HEK293 (cell line): ENCODE data around the gene ACKR3.

Experiments used
- CTCF ChIA-PET: fragments of 350-600 bp; formaldehyde crosslinking; extraction: SDS; loops from one replicate; lab custom pipeline; 2021; ENCODE audit warnings: antibody characterized with exemption; lab: Yijun Ruan, JAX
- POLR2A ChIA-PET: fragments of 300-600 bp; formaldehyde crosslinking; extraction: SDS; loops from one replicate; lab custom pipeline; 2020; ENCODE audit warnings: antibody characterized with exemption, inconsistent platforms; lab: Yijun Ruan, JAX
- H3K27ac ChIP-seq: fragments of 200-500 bp; sonication (Bioruptor generic); 2 replicates; pipeline ENCODE4 v1.5.1; 2014; ENCODE audit warnings: low read depth, low read length, control low read depth, inconsistent platforms; ENCODE audit errors: extremely low read depth
- H3K36me3 ChIP-seq, 2 experiments: fragments of 200-500 bp in 1 of 2; sonication (Bioruptor generic) in 1 of 2; 1 replicate in 1 of 2; 2 replicates in 1 of 2; pipeline ENCODE4 v1.5.1; 2014 to 2017; ENCODE audit warnings: inconsistent platforms in 2 of 2, low read length in 2 of 2; ENCODE audit not compliant: control insufficient read depth in 2 of 2, insufficient read depth in 1 of 2
- H3K4me1 ChIP-seq: fragments of 200-500 bp; sonication (Bioruptor generic); 2 replicates; pipeline ENCODE4 v1.5.1; 2014; ENCODE audit warnings: mild to moderate bottlenecking, low read length, inconsistent platforms; ENCODE audit not compliant: control insufficient read depth, insufficient read depth
- H3K4me3 ChIP-seq: 2 replicates; pipeline ENCODE4 v1.5.1; 2011; ENCODE audit warnings: low read depth, mild to moderate bottlenecking, control low read depth, low read length, moderate library complexity
- H3K9me3 ChIP-seq: fragments of 200-500 bp; sonication (Bioruptor generic); 2 replicates; pipeline ENCODE4 v1.5.1; 2014; ENCODE audit warnings: low read depth, low read length, inconsistent platforms; ENCODE audit not compliant: control insufficient read depth, insufficient read depth
- HOXD13 ChIP-seq: sonication (generic); formaldehyde crosslinking; IDR thresholded peaks from 2 replicates; pipeline ENCODE4 v1.8.0; 2022; ENCODE audit warnings: missing genetic modification reagents, borderline replicate concordance
- OSR2 ChIP-seq: fragments of 450-650 bp; formaldehyde crosslinking; IDR thresholded peaks from 2 replicates; pipeline ENCODE4 v1.5.1; 2016; ENCODE audit warnings: missing biosample characterization, missing genetic modification characterization
- PRDM1 ChIP-seq: fragments of 450-650 bp; formaldehyde crosslinking; IDR thresholded peaks from 2 replicates; pipeline ENCODE4; 2016; ENCODE audit warnings: missing biosample characterization, missing genetic modification characterization
- REPIN1 ChIP-seq: fragments of 450-650 bp; formaldehyde crosslinking; IDR thresholded peaks from 2 replicates; pipeline ENCODE4 v1.5.1; 2017; ENCODE audit warnings: missing biosample characterization, missing genetic modification characterization, low read depth
- ZBTB1 ChIP-seq: fragments of 450-650 bp; formaldehyde crosslinking; IDR thresholded peaks from 2 replicates; pipeline ENCODE4 v1.5.1; 2016; ENCODE audit warnings: missing biosample characterization, missing genetic modification characterization
- ZBTB21 ChIP-seq: fragments of 450-650 bp; formaldehyde crosslinking; IDR thresholded peaks from 2 replicates; pipeline ENCODE4 v1.5.1; 2017; ENCODE audit warnings: missing biosample characterization, missing genetic modification characterization
- ZBTB48 ChIP-seq: fragments of 450-650 bp; formaldehyde crosslinking; IDR thresholded peaks from 2 replicates; pipeline ENCODE4 v1.5.1; 2016; ENCODE audit warnings: missing biosample characterization, missing genetic modification characterization
- ZNF174 ChIP-seq: fragments of 450-650 bp; formaldehyde crosslinking; IDR thresholded peaks from 2 replicates; pipeline ENCODE4 v1.5.0; 2017; ENCODE audit warnings: missing biosample characterization, mild to moderate bottlenecking, missing genetic modification characterization
- ZNF354C ChIP-seq: fragments of 450-650 bp; formaldehyde crosslinking; IDR thresholded peaks from 2 replicates; pipeline ENCODE4 v1.5.1; 2016; ENCODE audit warnings: missing biosample characterization, missing genetic modification characterization, low read depth, borderline replicate concordance
- ZNF549 ChIP-seq: fragments of 450-650 bp; IDR thresholded peaks from 2 replicates; pipeline ENCODE4 v1.5.1; 2018; ENCODE audit warnings: missing biosample characterization, missing genetic modification characterization, mild to moderate bottlenecking, inconsistent platforms, moderate library complexity
- ZNF558 ChIP-seq: fragments of 450-650 bp; formaldehyde crosslinking; IDR thresholded peaks from 2 replicates; pipeline ENCODE4 v1.5.1; 2016; ENCODE audit warnings: missing biosample characterization, missing genetic modification characterization
- ZNF600 ChIP-seq: fragments of 450-650 bp; formaldehyde crosslinking; IDR thresholded peaks from 2 replicates; pipeline ENCODE4 v1.5.1; 2016; ENCODE audit warnings: missing biosample characterization, missing genetic modification characterization
- ZNF621 ChIP-seq: fragments of 450-650 bp; formaldehyde crosslinking; IDR thresholded peaks from 2 replicates; pipeline ENCODE4 v1.5.1; 2017; ENCODE audit warnings: missing biosample characterization, missing genetic modification characterization
- ZNF701 ChIP-seq: fragments of 450-650 bp; formaldehyde crosslinking; IDR thresholded peaks from 2 replicates; pipeline ENCODE4 v1.5.1; 2016; ENCODE audit warnings: missing biosample characterization, missing genetic modification characterization
- ZSCAN23 ChIP-seq: fragments of 450-650 bp; formaldehyde crosslinking; IDR thresholded peaks from 2 replicates; pipeline ENCODE4 v1.5.1; 2016; ENCODE audit warnings: missing biosample characterization, missing genetic modification characterization
- TF ChIP-seq, protein P1 (sequence below): fragments of 450-650 bp; formaldehyde crosslinking; IDR thresholded peaks from 2 replicates; pipeline ENCODE4; 2016; ENCODE audit warnings: missing biosample characterization, missing genetic modification characterization
- TF ChIP-seq, protein P2 (sequence below): fragments of 450-650 bp; formaldehyde crosslinking; IDR thresholded peaks from 2 replicates; pipeline ENCODE4 v1.5.1; 2016; ENCODE audit warnings: missing biosample characterization, missing genetic modification characterization
- TF ChIP-seq, protein P3 (sequence below): fragments of 450-650 bp; formaldehyde crosslinking; IDR thresholded peaks from 2 replicates; pipeline ENCODE4 v1.5.1; 2016; ENCODE audit warnings: missing biosample characterization, missing genetic modification characterization
- TF ChIP-seq, protein P4 (sequence below): fragments of 450-650 bp; formaldehyde crosslinking; IDR thresholded peaks from 2 replicates; pipeline ENCODE4 v1.5.1; 2016; ENCODE audit warnings: missing biosample characterization, missing genetic modification characterization, borderline replicate concordance
- TF ChIP-seq, protein P5 (sequence below): fragments of 450-650 bp; formaldehyde crosslinking; IDR thresholded peaks from 2 replicates; pipeline ENCODE4 v1.5.1; 2016; ENCODE audit warnings: missing biosample characterization, missing genetic modification characterization
- TF ChIP-seq, protein P6 (sequence below): fragments of 450-650 bp; formaldehyde crosslinking; IDR thresholded peaks from 2 replicates; pipeline ENCODE4 v1.5.0; 2017; ENCODE audit warnings: missing biosample characterization, missing genetic modification characterization, borderline replicate concordance

The ACKR3 gene

DNA sequence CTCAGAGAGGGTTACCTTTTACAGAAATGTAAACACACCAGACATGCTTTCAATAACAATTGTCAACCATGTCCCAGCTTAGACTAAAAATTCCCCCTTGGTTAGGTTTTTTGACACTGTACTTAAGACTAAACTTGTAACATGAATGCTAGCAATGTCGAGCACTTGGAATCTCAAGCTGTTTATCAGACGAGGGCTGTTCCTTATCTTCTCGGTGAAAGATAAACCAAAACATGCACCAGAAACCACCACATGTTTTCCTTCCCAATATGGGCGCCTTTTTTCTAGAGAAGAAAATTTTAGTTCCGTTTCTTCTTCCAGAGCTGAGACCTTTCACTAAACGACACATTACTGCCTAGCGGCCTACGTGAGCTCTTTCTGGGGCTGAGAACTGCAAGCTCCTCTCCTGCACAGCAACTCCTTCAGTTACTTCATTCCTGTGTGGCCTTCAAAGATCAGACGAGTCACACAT lies 42.4 kb upstream of the ACKR3 start:
- ChIA-PET CTCF (interaction anchor here (0.6 to 1.1 kb wide), 4 partner anchors 13 to 370 kb away, joined by 3 to 4 read pairs (median 4); partner anchors contain the start of gene ACKR3), POLR2A (no interaction called here)
- Histone ChIP-seq H3K4me3 (no peak overlapping the region), H3K4me1 (no peaks in the 10 kb centered on the region), H3K36me3 (no peaks in the 10 kb centered on the region), H3K27ac (no peak overlapping the region), H3K9me3 (no peaks in the 10 kb centered on the region)
- TF ChIP-seq ZBTB1 (tag by site-specific recombination) (no peak), ZNF174 (tag by site-specific recombination) (no peak), REPIN1 (tag by site-specific recombination) (no peak), ZNF701 (tag by site-specific recombination) (no peak), PRDM1 (tag by site-specific recombination) (no peak), ZNF600 (tag by site-specific recombination) (no peak), OSR2 (tag by site-specific recombination) (no peak), ZBTB48 (tag by site-specific recombination) (no peak), ZNF558 (tag by site-specific recombination) (no peak)
- TF ChIP-seq, protein P1, sequence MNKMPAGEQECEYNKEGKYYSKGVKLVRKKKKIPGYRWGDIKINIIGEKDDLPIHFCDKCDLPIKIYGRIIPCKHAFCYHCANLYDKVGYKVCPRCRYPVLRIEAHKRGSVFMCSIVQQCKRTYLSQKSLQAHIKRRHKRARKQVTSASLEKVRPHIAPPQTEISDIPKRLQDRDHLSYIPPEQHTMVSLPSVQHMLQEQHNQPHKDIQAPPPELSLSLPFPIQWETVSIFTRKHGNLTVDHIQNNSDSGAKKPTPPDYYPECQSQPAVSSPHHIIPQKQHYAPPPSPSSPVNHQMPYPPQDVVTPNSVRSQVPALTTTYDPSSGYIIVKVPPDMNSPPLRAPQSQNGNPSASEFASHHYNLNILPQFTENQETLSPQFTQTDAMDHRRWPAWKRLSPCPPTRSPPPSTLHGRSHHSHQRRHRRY (tag by site-specific recombination) = no peak
- TF ChIP-seq, protein P2, sequence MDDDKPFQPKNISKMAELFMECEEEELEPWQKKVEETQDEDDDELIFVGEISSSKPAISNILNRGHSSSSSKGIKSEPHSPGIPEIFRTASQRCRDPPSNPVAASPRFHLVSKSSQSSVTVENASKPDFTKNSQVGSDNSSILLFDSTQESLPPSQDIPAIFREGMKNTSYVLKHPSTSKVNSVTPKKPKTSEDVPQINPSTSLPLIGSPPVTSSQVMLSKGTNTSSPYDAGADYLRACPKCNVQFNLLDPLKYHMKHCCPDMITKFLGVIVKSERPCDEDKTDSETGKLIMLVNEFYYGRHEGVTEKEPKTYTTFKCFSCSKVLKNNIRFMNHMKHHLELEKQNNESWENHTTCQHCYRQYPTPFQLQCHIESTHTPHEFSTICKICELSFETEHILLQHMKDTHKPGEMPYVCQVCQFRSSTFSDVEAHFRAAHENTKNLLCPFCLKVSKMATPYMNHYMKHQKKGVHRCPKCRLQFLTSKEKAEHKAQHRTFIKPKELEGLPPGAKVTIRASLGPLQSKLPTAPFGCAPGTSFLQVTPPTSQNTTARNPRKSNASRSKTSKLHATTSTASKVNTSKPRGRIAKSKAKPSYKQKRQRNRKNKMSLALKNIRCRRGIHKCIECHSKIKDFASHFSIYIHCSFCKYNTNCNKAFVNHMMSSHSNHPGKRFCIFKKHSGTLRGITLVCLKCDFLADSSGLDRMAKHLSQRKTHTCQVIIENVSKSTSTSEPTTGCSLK (tag by site-specific recombination) = no peak
- TF ChIP-seq, protein P3, sequence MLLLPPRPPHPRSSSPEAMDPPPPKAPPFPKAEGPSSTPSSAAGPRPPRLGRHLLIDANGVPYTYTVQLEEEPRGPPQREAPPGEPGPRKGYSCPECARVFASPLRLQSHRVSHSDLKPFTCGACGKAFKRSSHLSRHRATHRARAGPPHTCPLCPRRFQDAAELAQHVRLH (tag by site-specific recombination) = no peak
- TF ChIP-seq, protein P4, sequence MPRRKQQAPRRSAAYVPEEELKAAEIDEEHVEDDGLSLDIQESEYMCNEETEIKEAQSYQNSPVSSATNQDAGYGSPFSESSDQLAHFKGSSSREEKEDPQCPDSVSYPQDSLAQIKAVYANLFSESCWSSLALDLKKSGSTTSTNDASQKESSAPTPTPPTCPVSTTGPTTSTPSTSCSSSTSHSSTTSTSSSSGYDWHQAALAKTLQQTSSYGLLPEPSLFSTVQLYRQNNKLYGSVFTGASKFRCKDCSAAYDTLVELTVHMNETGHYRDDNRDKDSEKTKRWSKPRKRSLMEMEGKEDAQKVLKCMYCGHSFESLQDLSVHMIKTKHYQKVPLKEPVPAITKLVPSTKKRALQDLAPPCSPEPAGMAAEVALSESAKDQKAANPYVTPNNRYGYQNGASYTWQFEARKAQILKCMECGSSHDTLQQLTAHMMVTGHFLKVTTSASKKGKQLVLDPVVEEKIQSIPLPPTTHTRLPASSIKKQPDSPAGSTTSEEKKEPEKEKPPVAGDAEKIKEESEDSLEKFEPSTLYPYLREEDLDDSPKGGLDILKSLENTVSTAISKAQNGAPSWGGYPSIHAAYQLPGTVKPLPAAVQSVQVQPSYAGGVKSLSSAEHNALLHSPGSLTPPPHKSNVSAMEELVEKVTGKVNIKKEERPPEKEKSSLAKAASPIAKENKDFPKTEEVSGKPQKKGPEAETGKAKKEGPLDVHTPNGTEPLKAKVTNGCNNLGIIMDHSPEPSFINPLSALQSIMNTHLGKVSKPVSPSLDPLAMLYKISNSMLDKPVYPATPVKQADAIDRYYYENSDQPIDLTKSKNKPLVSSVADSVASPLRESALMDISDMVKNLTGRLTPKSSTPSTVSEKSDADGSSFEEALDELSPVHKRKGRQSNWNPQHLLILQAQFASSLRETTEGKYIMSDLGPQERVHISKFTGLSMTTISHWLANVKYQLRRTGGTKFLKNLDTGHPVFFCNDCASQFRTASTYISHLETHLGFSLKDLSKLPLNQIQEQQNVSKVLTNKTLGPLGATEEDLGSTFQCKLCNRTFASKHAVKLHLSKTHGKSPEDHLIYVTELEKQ = no peak

DNA sequence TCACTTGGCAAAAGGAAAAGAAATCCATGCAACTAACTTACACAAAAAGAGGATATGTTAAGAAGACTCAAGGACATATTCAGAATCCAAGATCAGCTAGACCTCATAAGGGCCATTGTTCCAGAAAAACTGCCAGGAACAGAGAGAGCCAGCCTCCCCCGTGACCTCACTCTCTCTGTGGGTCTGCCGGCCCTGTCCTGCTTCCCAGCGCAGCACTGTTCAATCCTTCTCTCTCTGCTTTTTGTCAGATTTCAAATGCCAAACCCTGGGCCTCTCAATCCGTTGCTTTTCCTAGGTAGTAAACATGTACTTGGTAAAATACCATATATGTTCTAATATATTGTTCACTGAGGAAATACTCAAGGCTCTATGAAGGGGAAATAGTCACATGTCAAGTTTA lies 40.0 kb upstream of the ACKR3 start:
- H3K36me3 ChIP-seq = no peaks in the 10 kb centered on the region
- TF ChIP-seq, protein P5, sequence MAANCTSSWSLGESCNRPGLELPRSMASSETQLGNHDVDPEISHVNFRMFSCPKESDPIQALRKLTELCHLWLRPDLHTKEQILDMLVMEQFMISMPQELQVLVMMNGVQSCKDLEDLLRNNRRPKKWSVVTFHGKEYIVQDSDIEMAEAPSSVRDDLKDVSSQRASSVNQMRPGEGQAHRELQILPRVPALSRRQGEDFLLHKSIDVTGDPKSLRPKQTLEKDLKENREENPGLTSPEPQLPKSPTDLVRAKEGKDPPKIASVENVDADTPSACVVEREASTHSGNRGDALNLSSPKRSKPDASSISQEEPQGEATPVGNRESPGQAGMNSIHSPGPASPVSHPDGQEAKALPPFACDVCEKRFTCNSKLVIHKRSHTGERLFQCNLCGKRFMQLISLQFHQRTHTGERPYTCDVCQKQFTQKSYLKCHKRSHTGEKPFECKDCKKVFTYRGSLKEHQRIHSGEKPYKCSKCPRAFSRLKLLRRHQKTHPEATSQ (tag by site-specific recombination) = no peak
- TF ChIP-seq, protein P6, sequence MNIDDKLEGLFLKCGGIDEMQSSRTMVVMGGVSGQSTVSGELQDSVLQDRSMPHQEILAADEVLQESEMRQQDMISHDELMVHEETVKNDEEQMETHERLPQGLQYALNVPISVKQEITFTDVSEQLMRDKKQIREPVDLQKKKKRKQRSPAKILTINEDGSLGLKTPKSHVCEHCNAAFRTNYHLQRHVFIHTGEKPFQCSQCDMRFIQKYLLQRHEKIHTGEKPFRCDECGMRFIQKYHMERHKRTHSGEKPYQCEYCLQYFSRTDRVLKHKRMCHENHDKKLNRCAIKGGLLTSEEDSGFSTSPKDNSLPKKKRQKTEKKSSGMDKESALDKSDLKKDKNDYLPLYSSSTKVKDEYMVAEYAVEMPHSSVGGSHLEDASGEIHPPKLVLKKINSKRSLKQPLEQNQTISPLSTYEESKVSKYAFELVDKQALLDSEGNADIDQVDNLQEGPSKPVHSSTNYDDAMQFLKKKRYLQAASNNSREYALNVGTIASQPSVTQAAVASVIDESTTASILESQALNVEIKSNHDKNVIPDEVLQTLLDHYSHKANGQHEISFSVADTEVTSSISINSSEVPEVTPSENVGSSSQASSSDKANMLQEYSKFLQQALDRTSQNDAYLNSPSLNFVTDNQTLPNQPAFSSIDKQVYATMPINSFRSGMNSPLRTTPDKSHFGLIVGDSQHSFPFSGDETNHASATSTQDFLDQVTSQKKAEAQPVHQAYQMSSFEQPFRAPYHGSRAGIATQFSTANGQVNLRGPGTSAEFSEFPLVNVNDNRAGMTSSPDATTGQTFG (tag by site-specific recombination) = no peak
- TF ChIP-seq ZNF621 (tag by site-specific recombination) = no peak
- no peak for TF ChIP-seq ZSCAN23 (tag by site-specific recombination)
- no peak for TF ChIP-seq HOXD13 (CRISPR knock-in tag)
- TF ChIP-seq ZNF174 (tag by site-specific recombination) = no peak
- TF ChIP-seq ZNF354C (tag by site-specific recombination) = no peak
- no peak for TF ChIP-seq ZBTB21 (tag by site-specific recombination)
- TF ChIP-seq ZNF549 (tag by site-specific recombination) = no peak
- no peaks in the 10 kb centered on the region for H3K9me3 ChIP-seq
- H3K27ac ChIP-seq = no peak overlapping the region
- no peaks in the 10 kb centered on the region for H3K4me1 ChIP-seq
- CTCF ChIA-PET = interaction anchor here (1.8 kb wide), 1 partner anchor 40 kb away, joined by 5 read pairs; the partner anchor contains the start of gene ACKR3
- POLR2A ChIA-PET = no interaction called here
- H3K4me3 ChIP-seq = no peak overlapping the region
